ENCODE data around the gene EPC2. TPM values are rescaled to one million over a fixed set of nuclear protein-coding genes. Genes with fewer than 3 reads are reported as not detected.

Gene EPC2
- total and polyA plus RNA-seq, 2 of the 8 experiments (the other 6 are each of a cell fraction or from before 2014, with no cell fraction given): 16.1 to 25.7 TPM

GRCh38 chr2:148617219-148617618, 27.3 kb upstream of the EPC2 start (continued):
- TF ChIP-seq, protein P1, sequence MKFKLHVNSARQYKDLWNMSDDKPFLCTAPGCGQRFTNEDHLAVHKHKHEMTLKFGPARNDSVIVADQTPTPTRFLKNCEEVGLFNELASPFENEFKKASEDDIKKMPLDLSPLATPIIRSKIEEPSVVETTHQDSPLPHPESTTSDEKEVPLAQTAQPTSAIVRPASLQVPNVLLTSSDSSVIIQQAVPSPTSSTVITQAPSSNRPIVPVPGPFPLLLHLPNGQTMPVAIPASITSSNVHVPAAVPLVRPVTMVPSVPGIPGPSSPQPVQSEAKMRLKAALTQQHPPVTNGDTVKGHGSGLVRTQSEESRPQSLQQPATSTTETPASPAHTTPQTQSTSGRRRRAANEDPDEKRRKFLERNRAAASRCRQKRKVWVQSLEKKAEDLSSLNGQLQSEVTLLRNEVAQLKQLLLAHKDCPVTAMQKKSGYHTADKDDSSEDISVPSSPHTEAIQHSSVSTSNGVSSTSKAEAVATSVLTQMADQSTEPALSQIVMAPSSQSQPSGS (IDR thresholded peaks at IDR 0.05; ENCODE audit: low read length): no peak
- no peak for TF ChIP-seq POLR2A (IDR thresholded peaks at IDR 0.05; ENCODE audit: control extremely low read depth in 1 of 2, low read depth in 2 of 2, low read length in 2 of 2)
- no peak for TF ChIP-seq BRCA1 (IDR thresholded peaks at IDR 0.05; ENCODE audit: low read depth, low read length)
- TF ChIP-seq KDM5A (IDR thresholded peaks at IDR 0.05; ENCODE audit: low read length): no peak

All from H1 (cell line).